Gastroesophageal sphincter (tissue), 4 donors: ENCODE data around the gene S100A4. TPM values are rescaled to one million over a fixed set of nuclear protein-coding genes. Genes with fewer than 3 reads are reported as not detected.

ENCODE experiments used
- ATAC-seq: fragments of 150-250 bp; one replicate; pipeline ENCODE4 v1.9.1; 2016; ENCODE audit warnings: mild to moderate bottlenecking, moderate library complexity
- H3K27ac ChIP-seq, 4 donors: fragments of 200-600 bp; sonication (generic) in 3 of 4; 1 replicate in 3 of 4; 2 replicates in 1 of 4; pipeline ENCODE4 v1.5.1; 2016 to 2019
- H3K27me3 ChIP-seq: fragments of 200-600 bp; sonication (generic); one replicate; pipeline ENCODE4 v1.5.1; 2019
- H3K36me3 ChIP-seq, 2 donors: fragments of 200-600 bp; sonication (generic); one replicate each; pipeline ENCODE4 v1.5.1; 2019; ENCODE audit warnings: control low read depth in 1 of 2
- H3K4me1 ChIP-seq, 3 donors: fragments of 200-600 bp; sonication (generic); 1 replicate in 2 of 3; 2 replicates in 1 of 3; pipeline ENCODE4 v1.5.1; 2016 to 2019; ENCODE audit warnings: control low read depth in 2 of 3
- H3K4me3 ChIP-seq, 2 donors: fragments of 200-600 bp; sonication (generic); one replicate each; pipeline ENCODE4 v1.5.1; 2019; ENCODE audit warnings: mild to moderate bottlenecking in 1 of 2, moderate library complexity in 1 of 2
- H3K9me3 ChIP-seq, 3 donors: fragments of 200-600 bp; sonication (generic); one replicate each; pipeline ENCODE4 v1.5.1; 2017 to 2019; ENCODE audit warnings: control low read depth in 2 of 3
- CTCF ChIP-seq, 4 experiments: fragments of 200-600 bp in 2 of 4; fragments of 450-650 bp in 2 of 4; sonication (generic) in 1 of 4; IDR thresholded peaks; one replicate each; pipeline ENCODE4 v1.5.1; 2017 to 2019; ENCODE audit warnings: antibody characterized with exemption in 4 of 4, mild to moderate bottlenecking in 2 of 4, moderate library complexity in 2 of 4
- EP300 ChIP-seq: sonication (generic); formaldehyde crosslinking; IDR thresholded peaks from one replicate; pipeline ENCODE4 v1.6.1; 2017; ENCODE audit warnings: antibody characterized with exemption, mild to moderate bottlenecking
- POLR2A ChIP-seq, 2 donors: fragments of 450-650 bp; IDR thresholded peaks; one replicate each; pipeline ENCODE4 v1.6.1; 2017; ENCODE audit warnings: antibody characterized with exemption in 2 of 2, mild to moderate bottlenecking in 2 of 2, moderate library complexity in 1 of 2
- POLR2AphosphoS5 ChIP-seq: sonication (generic); formaldehyde crosslinking; IDR thresholded peaks from one replicate; pipeline ENCODE4 v1.6.1; 2017; ENCODE audit warnings: antibody characterized with exemption
- WGBS, 2 donors: methylation state at CpG; one replicate each; pipeline ENCODE4 v1.1.5; 2018; ENCODE audit warnings: low coverage in 1 of 2; 5-methylcytosine and 5-hydroxymethylcytosine counted together
- total RNA-seq, 4 donors: library from RNA; depleted of rRNA; stranded (reverse); fragments of >200 nt; gene quantifications; one replicate each; pipeline ENCODE4 v1.1.0, GENCODE V29; 2016

Gene S100A4
- total RNA-seq, 4 donors from 2014 or later = 135 to 345 (median 259) TPM

DNA sequence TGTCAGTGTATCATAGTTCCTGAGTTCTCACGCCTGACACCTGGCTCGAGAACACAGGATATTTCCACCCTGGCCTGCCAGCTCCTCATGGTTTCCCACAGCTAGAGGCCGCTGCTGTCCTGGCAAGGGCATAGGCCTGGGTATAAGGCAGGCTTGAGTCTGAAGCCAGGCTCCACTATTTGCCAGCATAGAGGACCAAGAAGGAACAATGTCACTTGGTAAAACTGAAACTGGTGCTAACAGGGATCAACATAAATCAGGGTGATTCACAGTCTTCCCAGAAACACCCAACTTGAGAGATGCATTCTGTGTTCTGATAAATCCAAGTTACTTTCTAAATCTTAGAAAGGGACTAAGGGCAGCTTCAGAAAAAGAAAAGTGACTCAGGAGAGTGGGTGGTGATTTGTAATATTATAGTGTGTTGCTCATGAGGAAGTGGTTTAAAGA lies 27.0 kb upstream of the S100A4 start:
- H3K9me3 ChIP-seq = no peaks in the 10 kb centered on the region
- ATAC-seq = peak; percentile 84
- peaks cover 6 to 30% (median 11%) of the 10 kb centered on the region in 3 donors for H3K4me1 ChIP-seq
- H3K4me3 ChIP-seq = no peak overlapping the region
- no peaks in the 10 kb centered on the region for H3K36me3 ChIP-seq
- 15 to 17% methylated on average over 2 to 3 of the region's 3 CpGs for WGBS, 2 donors
- no peaks in the 10 kb centered on the region for H3K27me3 ChIP-seq
- TF ChIP-seq EP300 (no peak), POLR2AphosphoS5 (peak; percentile 92), POLR2A (IDR thresholded peaks at IDR 0.05) (no peak), CTCF (IDR thresholded peaks at IDR 0.05) (peak; percentile 57 to 86 (median 76))
- H3K27ac ChIP-seq = peak overlapping the region in 3 of 4 donors; percentile 55 to 70 (median 62)

GRCh38 chr1:153571706-153572105 lies 26.1 kb upstream of the S100A4 start:
- no peaks in the 10 kb centered on the region for H3K36me3 ChIP-seq
- no peak for ATAC-seq
- no peaks in the 10 kb centered on the region for H3K9me3 ChIP-seq
- WGBS, 2 donors = 53 to 65% methylated on average over 4 to 5 of the region's 7 CpGs
- no peak for TF ChIP-seq POLR2A (IDR thresholded peaks at IDR 0.05)
- TF ChIP-seq CTCF (IDR thresholded peaks at IDR 0.05) = no peak
- no peak for TF ChIP-seq POLR2AphosphoS5
- H3K27ac ChIP-seq = peak overlapping the region in 1 of 4 donors; percentile 70
- no peaks in the 10 kb centered on the region for H3K27me3 ChIP-seq
- H3K4me3 ChIP-seq = no peak overlapping the region
- peaks cover 11 to 39% (median 20%) of the 10 kb centered on the region in 3 donors for H3K4me1 ChIP-seq

DNA sequence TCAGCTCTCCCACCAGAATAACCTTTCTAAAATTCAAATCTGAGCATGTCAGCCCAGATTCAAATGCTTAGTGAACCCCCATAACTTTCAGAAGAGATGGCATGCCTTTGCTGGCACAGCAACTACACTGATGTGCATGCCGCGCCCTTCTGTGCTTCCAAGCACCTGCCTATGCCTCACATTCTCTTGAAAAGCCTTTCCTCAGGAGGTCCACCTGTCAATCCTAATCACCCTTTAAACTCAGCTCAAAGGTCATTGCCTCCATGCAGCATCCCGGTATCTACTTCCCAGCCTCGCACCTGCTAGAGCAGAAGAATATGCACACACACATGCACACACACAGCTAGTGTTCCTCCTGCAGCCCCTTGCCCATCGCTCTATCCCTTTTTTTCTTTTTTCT lies 25.3 kb upstream of the S100A4 start:
- Histone ChIP-seq H3K4me3 (no peak overlapping the region), H3K9me3 (no peaks in the 10 kb centered on the region), H3K4me1 (peaks cover 17 to 47% (median 29%) of the 10 kb centered on the region in 3 donors), H3K27me3 (no peaks in the 10 kb centered on the region), H3K27ac (no peak overlapping the region), H3K36me3 (no peaks in the 10 kb centered on the region)
- WGBS, 2 donors = 94 to 97% methylated on average over 4 to 5 of the region's 5 CpGs
- no peak for ATAC-seq
- no peak for TF ChIP-seq POLR2A (IDR thresholded peaks at IDR 0.05)
- no peak for TF ChIP-seq POLR2AphosphoS5
- TF ChIP-seq CTCF (IDR thresholded peaks at IDR 0.05) = no peak
- TF ChIP-seq EP300 = no peak

GRCh38 chr1:153569465-153569864 lies 23.9 kb upstream of the S100A4 start:
- Histone ChIP-seq H3K9me3 (no peaks in the 10 kb centered on the region), H3K36me3 (no peaks in the 10 kb centered on the region), H3K27ac (no peak overlapping the region), H3K27me3 (no peaks in the 10 kb centered on the region), H3K4me3 (no peak overlapping the region), H3K4me1 (peaks cover 22 to 59% (median 35%) of the 10 kb centered on the region in 3 donors)
- WGBS, 2 donors = 82 to 91% methylated on average over 5 to 6 of the region's 8 CpGs
- no peak for ATAC-seq
- TF ChIP-seq POLR2AphosphoS5 (no peak), EP300 (no peak), POLR2A (IDR thresholded peaks at IDR 0.05) (no peak), CTCF (IDR thresholded peaks at IDR 0.05) (no peak)

- TF ChIP-seq CTCF (IDR thresholded peaks at IDR 0.05) (peak; percentile 98 to 100 (median 100)), POLR2A (IDR thresholded peaks at IDR 0.05) (no peak), POLR2AphosphoS5 (peak; percentile 68)
- 0 to 21% methylated on average over 1 to 6 of the region's 25 CpGs for WGBS, 2 donors
- Histone ChIP-seq H3K27me3 (no peaks in the 10 kb centered on the region), H3K9me3 (no peaks in the 10 kb centered on the region), H3K4me1 (peaks cover 22 to 59% (median 35%) of the 10 kb centered on the region in 3 donors), H3K36me3 (no peaks in the 10 kb centered on the region), H3K27ac (peak overlapping the region; percentile 60 to 95 (median 86)), H3K4me3 (peak overlapping the region; percentile 2 to 39)
- ATAC-seq = peak; percentile 38
Observed at GRCh38 chr1:153568367-153569099, 22.9 kb upstream of the S100A4 start.
